ENCODE data around the gene CAPZB.

The CAPZB gene

DNA sequence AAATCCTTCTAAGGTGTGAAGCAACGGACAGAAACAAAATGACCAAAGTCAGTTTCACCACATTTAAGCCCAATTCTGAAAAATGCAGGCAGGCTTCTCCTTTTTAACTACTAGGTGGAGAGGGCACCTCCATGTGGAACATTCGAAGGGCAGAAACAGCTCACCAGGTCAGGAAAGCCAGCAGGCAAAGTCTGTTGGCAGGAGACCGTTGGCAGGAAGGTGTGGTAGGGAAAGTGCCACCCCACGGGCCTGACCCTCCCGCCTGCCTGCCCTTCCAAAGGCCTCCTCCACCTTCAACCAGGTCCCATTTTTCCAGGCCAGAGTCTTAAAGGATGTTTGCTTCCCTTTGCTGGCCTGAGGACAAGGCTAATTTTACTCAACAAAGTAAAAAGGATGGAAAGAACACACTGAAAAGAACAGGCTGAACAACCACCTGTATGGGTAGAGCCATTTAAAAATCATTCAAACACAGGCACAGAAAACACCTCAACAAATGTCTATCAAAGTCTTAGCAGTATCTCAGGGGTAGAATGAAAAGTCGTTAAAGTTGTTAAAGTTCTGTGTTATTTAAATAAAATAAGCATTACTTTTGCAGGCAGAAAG is 26.4 kb downstream of the CAPZB start:
- peaks cover 8% of the 10 kb centered on the region for H3K36me3 Mint-ChIP-seq (ENCODE audit: low read depth)
- H3K4me1 Mint-ChIP-seq = peaks cover 63% of the 10 kb centered on the region
- peak overlapping the region in 1 of 3 experiments; percentile 45 for H3K27ac Mint-ChIP-seq

GRCh38 chr1:19457607-19458006 is 27.7 kb downstream of the CAPZB start:
- no peaks in the 10 kb centered on the region for H3K9me3 Mint-ChIP-seq
- no peaks in the 10 kb centered on the region for H3K27me3 Mint-ChIP-seq (ENCODE audit: low read depth)
- peak overlapping the region; percentile 8 to 74 (median 11) for H3K27ac Mint-ChIP-seq
- no peak overlapping the region for H3K4me3 Mint-ChIP-seq
- H3K4me1 Mint-ChIP-seq = peaks cover 64% of the 10 kb centered on the region
- peaks cover 6% of the 10 kb centered on the region for H3K36me3 Mint-ChIP-seq (ENCODE audit: low read depth)
- TF ChIP-seq, protein P1, sequence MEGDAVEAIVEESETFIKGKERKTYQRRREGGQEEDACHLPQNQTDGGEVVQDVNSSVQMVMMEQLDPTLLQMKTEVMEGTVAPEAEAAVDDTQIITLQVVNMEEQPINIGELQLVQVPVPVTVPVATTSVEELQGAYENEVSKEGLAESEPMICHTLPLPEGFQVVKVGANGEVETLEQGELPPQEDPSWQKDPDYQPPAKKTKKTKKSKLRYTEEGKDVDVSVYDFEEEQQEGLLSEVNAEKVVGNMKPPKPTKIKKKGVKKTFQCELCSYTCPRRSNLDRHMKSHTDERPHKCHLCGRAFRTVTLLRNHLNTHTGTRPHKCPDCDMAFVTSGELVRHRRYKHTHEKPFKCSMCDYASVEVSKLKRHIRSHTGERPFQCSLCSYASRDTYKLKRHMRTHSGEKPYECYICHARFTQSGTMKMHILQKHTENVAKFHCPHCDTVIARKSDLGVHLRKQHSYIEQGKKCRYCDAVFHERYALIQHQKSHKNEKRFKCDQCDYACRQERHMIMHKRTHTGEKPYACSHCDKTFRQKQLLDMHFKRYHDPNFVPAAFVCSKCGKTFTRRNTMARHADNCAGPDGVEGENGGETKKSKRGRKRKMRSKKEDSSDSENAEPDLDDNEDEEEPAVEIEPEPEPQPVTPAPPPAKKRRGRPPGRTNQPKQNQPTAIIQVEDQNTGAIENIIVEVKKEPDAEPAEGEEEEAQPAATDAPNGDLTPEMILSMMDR (IDR thresholded peaks at IDR 0.05; ENCODE audit: unreplicated experiment in 3 of 3) = no peak

More for the DNA sequence above, 26.4 kb downstream of the CAPZB start:
- TF ChIP-seq, protein P1 (IDR thresholded peaks at IDR 0.05; ENCODE audit: unreplicated experiment in 3 of 3) = no peak
- Mint-ChIP-seq H3K9me3 (no peaks in the 10 kb centered on the region), H3K27me3 (ENCODE audit: low read depth) (no peaks in the 10 kb centered on the region), H3K4me3 (no peak overlapping the region)

- Mint-ChIP-seq H3K4me3 (no peak overlapping the region), H3K27me3 (ENCODE audit: low read depth) (no peaks in the 10 kb centered on the region), H3K36me3 (ENCODE audit: low read depth) (peaks cover 6% of the 10 kb centered on the region), H3K9me3 (no peaks in the 10 kb centered on the region), H3K27ac (peak overlapping the region; percentile 11 to 74 (median 20)), H3K4me1 (peaks cover 68% of the 10 kb centered on the region)
- TF ChIP-seq, protein P1 (IDR thresholded peaks at IDR 0.05; ENCODE audit: unreplicated experiment in 3 of 3) = no peak
Measured at GRCh38 chr1:19456968-19457441, 28.3 kb downstream of the CAPZB start.

GRCh38 chr1:19455353-19455752 is 30.0 kb downstream of the CAPZB start:
- H3K27ac Mint-ChIP-seq = peak overlapping the region; percentile 33 to 54 (median 38)

DNA sequence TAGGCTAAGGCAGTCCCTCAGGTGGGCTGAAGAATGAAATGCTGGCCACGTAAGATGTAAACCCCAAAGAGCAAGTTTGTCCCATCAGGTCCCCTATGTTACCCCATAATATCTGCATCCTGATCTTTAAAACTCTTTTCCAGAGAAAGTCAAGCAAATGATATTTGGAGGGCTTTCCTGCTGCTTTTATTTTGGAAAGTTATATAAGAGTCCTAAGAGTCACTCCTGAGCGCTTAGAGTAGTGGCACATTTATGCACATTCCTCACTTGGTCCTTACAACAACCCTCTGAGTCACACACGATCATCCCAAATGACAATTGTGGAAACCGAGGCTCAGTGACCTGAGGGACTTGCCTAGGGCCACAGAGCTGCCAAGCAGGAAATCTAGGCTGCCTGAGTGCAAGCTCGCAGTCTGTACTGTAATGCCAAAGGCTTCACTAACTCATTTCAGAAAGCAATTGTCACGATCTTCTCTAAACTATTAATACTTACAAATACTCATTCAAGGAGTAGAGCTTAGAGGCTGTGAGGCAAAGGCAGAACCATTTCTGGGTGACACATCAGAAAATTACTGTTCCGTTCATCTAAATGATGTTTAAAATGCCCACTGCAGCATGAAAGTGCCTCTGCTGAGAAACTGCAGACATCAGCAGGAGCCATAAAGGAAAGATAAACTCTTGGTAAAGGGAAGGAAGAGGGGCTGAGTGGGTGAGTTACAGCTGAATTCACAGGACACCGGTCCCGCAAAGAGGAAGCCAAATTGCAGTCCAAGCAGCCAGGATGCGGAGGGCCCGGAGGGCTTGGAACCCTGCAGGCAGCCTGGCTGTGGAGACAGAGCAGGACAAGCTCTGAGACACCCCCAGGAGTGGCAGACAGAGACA is 30.8 kb downstream of the CAPZB start:
- TF ChIP-seq, protein P1 (IDR thresholded peaks at IDR 0.05; ENCODE audit: unreplicated experiment in 3 of 3) = no peak
- Mint-ChIP-seq H3K9me3 (no peaks in the 10 kb centered on the region), H3K27me3 (ENCODE audit: low read depth) (no peaks in the 10 kb centered on the region), H3K27ac (peak overlapping the region; percentile 42 to 84 (median 76)), H3K4me3 (peak overlapping the region in 1 of 3 experiments; percentile 38), H3K36me3 (ENCODE audit: low read depth) (peaks cover under 1% of the 10 kb centered on the region), H3K4me1 (peaks cover 80% of the 10 kb centered on the region)

More at GRCh38 chr1:19455353-19455752, 30.0 kb downstream of the CAPZB start:
- peaks cover 6% of the 10 kb centered on the region for H3K36me3 Mint-ChIP-seq (ENCODE audit: low read depth)
- no peaks in the 10 kb centered on the region for H3K27me3 Mint-ChIP-seq (ENCODE audit: low read depth)
- peaks cover 81% of the 10 kb centered on the region for H3K4me1 Mint-ChIP-seq
- H3K9me3 Mint-ChIP-seq = no peaks in the 10 kb centered on the region
- TF ChIP-seq, protein P1 (IDR thresholded peaks at IDR 0.05; ENCODE audit: unreplicated experiment in 3 of 3) = no peak
- no peak overlapping the region for H3K4me3 Mint-ChIP-seq
